Keratinocyte (primary cell): ENCODE results near the gene TSACC. TPM values are rescaled to one million over a fixed set of nuclear protein-coding genes. Genes with fewer than 3 reads are reported as not detected.
A peak's percentile ranks its signal among the peaks of the same experiment; 100 is the strongest.

Source experiments
- DNase-seq: peaks from one replicate; pipeline ENCODE4 v3.0.0-alpha.2; 2011; ENCODE audit warnings: low read depth, missing footprints, low spot score
- FAIRE-seq: peaks from 2 replicates; lab custom pipeline; 2011; peaks lifted over from hg19 to GRCh38; lab: Jason Lieb, UNC
- H2AFZ ChIP-seq: 2 replicates; pipeline ENCODE4 v1.6.0; 2012; ENCODE audit warnings: low read length, control low read depth, inconsistent platforms; ENCODE audit not compliant: control insufficient read depth
- H3K27ac ChIP-seq: 2 replicates; pipeline ENCODE4 v1.5.1; 2011; ENCODE audit warnings: low read length; ENCODE audit not compliant: control insufficient read depth, insufficient read depth
- H3K27me3 ChIP-seq: 3 replicates; pipeline ENCODE4 v1.6.0; 2011; ENCODE audit warnings: low read length; ENCODE audit not compliant: control insufficient read depth, insufficient read depth; ENCODE audit errors: extremely low read depth
- H3K36me3 ChIP-seq, 2 experiments: 2 replicates in 1 of 2; 3 replicates in 1 of 2; pipeline ENCODE4 v1.5.1; 2011; ENCODE audit warnings: low read length in 2 of 2, mild to moderate bottlenecking in 1 of 2; ENCODE audit not compliant: control insufficient read depth in 2 of 2, insufficient read depth in 2 of 2; ENCODE audit errors: extremely low read depth in 1 of 2
- H3K4me1 ChIP-seq: 3 replicates; pipeline ENCODE4 v1.5.1; 2011; ENCODE audit warnings: low read length; ENCODE audit not compliant: control insufficient read depth, insufficient read depth; ENCODE audit errors: extremely low read depth
- H3K4me2 ChIP-seq: 3 replicates; pipeline ENCODE4 v1.6.0; 2011; ENCODE audit warnings: low read depth, low read length; ENCODE audit not compliant: control insufficient read depth, insufficient read depth; ENCODE audit errors: extremely low read depth
- H3K4me3 ChIP-seq, 3 experiments: fragments of 200-600 bp in 1 of 3; sonication (generic) in 1 of 3; 2 replicates in 2 of 3; 3 replicates in 1 of 3; pipeline ENCODE4 v1.5.1; 2011 to 2016; ENCODE audit warnings: low read length in 3 of 3, mild to moderate bottlenecking in 3 of 3, control low read depth in 2 of 3, inconsistent platforms in 1 of 3, low read depth in 1 of 3, mixed read lengths in 1 of 3, mixed run types in 1 of 3, moderate library complexity in 1 of 3; ENCODE audit not compliant: control insufficient read depth in 2 of 3, insufficient read depth in 2 of 3; ENCODE audit errors: extremely low read depth in 1 of 3
- H3K79me2 ChIP-seq: 2 replicates; pipeline ENCODE4 v1.6.0; 2012; ENCODE audit warnings: low read length; ENCODE audit not compliant: control insufficient read depth, insufficient read depth
- H3K9ac ChIP-seq: 3 replicates; pipeline ENCODE4 v1.6.0; 2011; ENCODE audit warnings: low read length; ENCODE audit not compliant: control insufficient read depth, insufficient read depth; ENCODE audit errors: extremely low read depth
- H3K9me1 ChIP-seq: 3 replicates; pipeline ENCODE4 v1.6.0; 2011; ENCODE audit warnings: low read length; ENCODE audit not compliant: control insufficient read depth, insufficient read depth; ENCODE audit errors: extremely low read depth
- H3K9me3 ChIP-seq: 2 replicates; pipeline ENCODE4 v1.5.1; 2012; ENCODE audit warnings: low read depth, low read length; ENCODE audit not compliant: control insufficient read depth
- H4K20me1 ChIP-seq: 3 replicates; pipeline ENCODE4 v1.6.0; 2011; ENCODE audit warnings: low read length; ENCODE audit not compliant: control insufficient read depth, insufficient read depth; ENCODE audit errors: extremely low read depth
- CTCF ChIP-seq, 3 experiments: IDR thresholded peaks in 1 of 3; conservative IDR thresholded peaks in 1 of 3; optimal IDR thresholded peaks in 1 of 3; 2 replicates in 2 of 3; 3 replicates in 1 of 3; pipeline versions ENCODE3 to v1.5.1; 2011; ENCODE audit warnings: low read length in 3 of 3, mild to moderate bottlenecking in 3 of 3, moderate library complexity in 2 of 3, control low read depth in 1 of 3, inconsistent platforms in 1 of 3; ENCODE audit not compliant: insufficient read depth in 2 of 3; ENCODE audit errors: extremely low read depth in 1 of 3
- EZH2 ChIP-seq: IDR thresholded peaks from one replicate; pipeline ENCODE4 v1.6.1; 2012; ENCODE audit warnings: inconsistent platforms, mild to moderate bottlenecking, low read length, moderate library complexity
- dilution Hi-C: fragments of 300-500 bp; cut with MboI; formaldehyde crosslinking; loops from one replicate; pipeline ENCODE4 v1.7.0; 2020; ENCODE audit warnings: low sequenced_read_pairs; ENCODE audit not compliant: extremely low pct_ligation_motif_present
- polyA plus RNA-seq, 5 experiments: library from polyadenylated mRNA; depleted of rRNA in 3 of 5; stranded (reverse) in 3 of 5; stranded (forward) in 1 of 5; unstranded in 1 of 5; fragments of >200 nt; gene quantifications; 1 replicate in 1 of 5; 2 replicates in 3 of 5; 3 replicates in 1 of 5; pipeline versions ENCODE4 v1.2.1 to v1.2.3, GENCODE V29; 2011 to 2012; ENCODE audit warnings: missing spikeins in 2 of 5, low read depth in 1 of 5, low replicate concordance in 1 of 5

TSACC gene
- polyA plus RNA-seq, 1 donor (not counting 4 experiments of a cell fraction or from before 2014, with no cell fraction given) = 2.5 TPM

- H3K27ac ChIP-seq = no peak overlapping the region
- H3K79me2 ChIP-seq = no peaks in the 10 kb centered on the region
- TF ChIP-seq CTCF (optimal IDR thresholded peaks at IDR 0.05 in 1 of 3, IDR thresholded peaks at IDR 0.05 in 1 of 3, conservative IDR thresholded peaks at IDR 0.05 in 1 of 3; ENCODE audit: extremely low read depth in 1 of 3, insufficient read depth in 2 of 3, low read length in 3 of 3) (no peak), EZH2 (peak; percentile 30)
- FAIRE-seq (no peak), DNase-seq (no peak)
- H3K4me1 ChIP-seq = no peaks in the 10 kb centered on the region
- no peak overlapping the region for H2AFZ ChIP-seq
- H4K20me1 ChIP-seq = no peaks in the 10 kb centered on the region
- peaks cover 33% of the 10 kb centered on the region for H3K27me3 ChIP-seq
- dilution Hi-C loops = no loop called here
- no peak overlapping the region for H3K4me3 ChIP-seq
- no peak overlapping the region for H3K4me2 ChIP-seq
- H3K36me3 ChIP-seq = no peaks in the 10 kb centered on the region
- H3K9me1 ChIP-seq = no peaks in the 10 kb centered on the region
- no peak overlapping the region for H3K9ac ChIP-seq
- H3K9me3 ChIP-seq = no peaks in the 10 kb centered on the region
Observed at GRCh38 chr1:156388174-156389137, 50.1 kb downstream of the TSACC start.

GRCh38 chr1:156389311-156389710 is 51.0 kb downstream of the TSACC start:
- no peaks in the 10 kb centered on the region for H3K9me3 ChIP-seq
- H3K36me3 ChIP-seq = no peaks in the 10 kb centered on the region
- no peaks in the 10 kb centered on the region for H3K4me1 ChIP-seq
- H2AFZ ChIP-seq = no peak overlapping the region
- TF ChIP-seq EZH2 (no peak), CTCF (optimal IDR thresholded peaks at IDR 0.05 in 1 of 3, IDR thresholded peaks at IDR 0.05 in 1 of 3, conservative IDR thresholded peaks at IDR 0.05 in 1 of 3; ENCODE audit: extremely low read depth in 1 of 3, insufficient read depth in 2 of 3, low read length in 3 of 3) (no peak)
- no peaks in the 10 kb centered on the region for H3K9me1 ChIP-seq
- FAIRE-seq (no peak), DNase-seq (no peak)
- no peak overlapping the region for H3K27ac ChIP-seq
- H3K79me2 ChIP-seq = no peaks in the 10 kb centered on the region
- H3K27me3 ChIP-seq = peaks cover 33% of the 10 kb centered on the region
- no peak overlapping the region for H3K4me3 ChIP-seq
- dilution Hi-C loops = no loop called here
- no peaks in the 10 kb centered on the region for H4K20me1 ChIP-seq
- no peak overlapping the region for H3K4me2 ChIP-seq
- H3K9ac ChIP-seq = no peak overlapping the region
